Adrenal gland (tissue), 12 donors: ENCODE results near the gene NCBP1. TPM values are rescaled to one million over a fixed set of nuclear protein-coding genes. Genes with fewer than 3 reads are reported as not detected.

Experiments used
- DNase-seq, 7 donors: peaks; one replicate each; pipeline ENCODE4 v3.0.0-alpha.2; 2019 to 2020
- H3K27ac ChIP-seq, 5 donors: fragments of 200-600 bp; sonication (generic) in 4 of 5; 1 replicate in 3 of 5; 2 replicates in 2 of 5; pipeline versions ENCODE4 v1.5.1 to v1.8.0; 2016 to 2020; ENCODE audit warnings: mild to moderate bottlenecking in 1 of 5
- H3K27me3 ChIP-seq: fragments of 200-600 bp; 2 replicates; pipeline ENCODE4 v1.8.0; 2021
- H3K36me3 ChIP-seq, 2 donors: fragments of 200-600 bp; replicated peaks in 1 of 2; 1 replicate in 1 of 2; 2 replicates in 1 of 2; pipeline versions ENCODE4 v1.5.1 to v1.8.0; 2018 to 2022
- H3K4me1 ChIP-seq, 2 donors: fragments of 200-600 bp; replicated peaks in 1 of 2; 1 replicate in 1 of 2; 2 replicates in 1 of 2; pipeline versions ENCODE4 v1.5.1 to v1.8.0; 2018 to 2021
- H3K4me3 ChIP-seq, 4 donors: fragments of 200-600 bp; sonication (generic) in 3 of 4; one replicate each; pipeline ENCODE4 v1.5.1; 2016 to 2018
- H3K9me3 ChIP-seq, 3 donors: fragments of 200-600 bp; sonication (generic) in 1 of 3; replicated peaks in 1 of 3; 1 replicate in 2 of 3; 2 replicates in 1 of 3; pipeline versions ENCODE4 v1.5.1 to v1.8.0; 2016 to 2021
- CTCF ChIP-seq, 6 experiments: fragments of 450-650 bp in 4 of 6; fragments of 200-600 bp in 2 of 6; sonication (generic) in 1 of 6; IDR thresholded peaks; 1 replicate in 5 of 6; 2 replicates in 1 of 6; pipeline versions ENCODE4 v1.5.1 to v1.8.0; 2016 to 2021; ENCODE audit warnings: antibody characterized with exemption in 6 of 6, mild to moderate bottlenecking in 2 of 6, moderate library complexity in 1 of 6
- POLR2A ChIP-seq, 2 donors: fragments of 450-650 bp; IDR thresholded peaks; one replicate each; pipeline ENCODE4 v1.6.1; 2017; ENCODE audit warnings: antibody characterized with exemption in 2 of 2, mild to moderate bottlenecking in 2 of 2, moderate library complexity in 1 of 2
- WGBS, 4 donors: extraction: QIAGEN DNeasy Blood & Tissue Kit in 2 of 4; methylation state at CpG; one replicate each; pipeline versions ENCODE4 v1.1.5 to v1.1.7; 2013 to 2017; 5-methylcytosine and 5-hydroxymethylcytosine counted together
- intact Hi-C, 2 donors: fragments of 100-400 bp; cut with DNase I; formaldehyde crosslinking; loops; one replicate each; pipeline versions ENCODE4 v1.14.1 to v1.15.0; 2022 to 2023
- polyA plus RNA-seq, 3 donors: library from polyadenylated mRNA; stranded (reverse); fragments of 200-250 nt in 2 of 3; fragments of 350-450 nt in 1 of 3; fragmentation: Illumina TruSeq in 1 of 3; extraction: RNeasy Lipid Tissue Mini Kit (QIAGEN cat#74804) in 1 of 3; gene quantifications; one replicate each; pipeline ENCODE4 v1.2.3, GENCODE V29; 2013 to 2014
- total RNA-seq, 9 donors: library from RNA; depleted of rRNA in 4 of 9; stranded (reverse); fragments of >200 nt in 4 of 9; fragments of 120-200 nt in 1 of 9; fragmentation: NEBNext Ultra II Directional in 1 of 9; extraction: Animal tissue kit (Norgen Biotek cat#: 25700) in 1 of 9; gene quantifications; one replicate each; pipeline versions ENCODE4 v1.1.0 to v1.2.4, GENCODE V29; 2013 to 2023
- donor health status: healthy with polysubstance abuse.
- donor health status: Bipolar disorder and iron deficiency.
- donor health status: DM: yes; HTN: yes; CAD: no.
- donor health status: DM: no; HTN: no; CAD: no.
- donor health status: DM: no; HTN: no; CAD: no.
- donor health status: DM: yes; HTN: yes; CAD: no.

NCBP1 gene
- total and polyA plus RNA-seq, 12 donors, result 7.8 to 26.1 (median 18.5) TPM

- H3K27me3 ChIP-seq, result no peaks in the 10 kb centered on the region
- DNase-seq, result no peak
- H3K4me1 ChIP-seq, result peaks cover 0 to 10% of the 10 kb centered on the region in 2 donors
- peaks cover 0 to 8% of the 10 kb centered on the region in 2 donors for H3K36me3 ChIP-seq
- 79 to 85% (median 80%) methylated on average over 5 of the region's 5 CpGs for WGBS, 4 donors
- H3K27ac ChIP-seq, result peak overlapping the region in 1 of 5 donors; percentile 18
- H3K4me3 ChIP-seq, result no peak overlapping the region
- no peaks in the 10 kb centered on the region for H3K9me3 ChIP-seq
- intact Hi-C loops, result no loop called here
- TF ChIP-seq CTCF (IDR thresholded peaks at IDR 0.05) (no peak), POLR2A (IDR thresholded peaks at IDR 0.05) (no peak)
Observed at GRCh38 chr9:97627624-97628023, 6.0 kb upstream of the NCBP1 start.

- H3K4me1 ChIP-seq, result peaks cover 0 to 10% of the 10 kb centered on the region in 2 donors
- intact Hi-C loops, result no loop called here
- H3K27ac ChIP-seq, result no peak overlapping the region
Observed at GRCh38 chr9:97628668-97629067, 5.0 kb upstream of the NCBP1 start.

GRCh38 chr9:97629156-97629555, 4.5 kb upstream of the NCBP1 start:
- Histone ChIP-seq H3K27ac (no peak overlapping the region), H3K36me3 (peaks cover 0 to 8% of the 10 kb centered on the region in 2 donors), H3K4me3 (no peak overlapping the region), H3K9me3 (no peaks in the 10 kb centered on the region), H3K27me3 (no peaks in the 10 kb centered on the region), H3K4me1 (peaks cover 0 to 10% of the 10 kb centered on the region in 2 donors)
- intact Hi-C loops, result no loop called here
- no peak for TF ChIP-seq CTCF (IDR thresholded peaks at IDR 0.05)
- TF ChIP-seq POLR2A (IDR thresholded peaks at IDR 0.05), result no peak
- no peak for DNase-seq

More at GRCh38 chr9:97628668-97629067, 5.0 kb upstream of the NCBP1 start:
- DNase-seq, result no peak
- WGBS, 4 donors, result 94% methylated on average over 3 of the region's 3 CpGs
- no peak overlapping the region for H3K4me3 ChIP-seq
- H3K27me3 ChIP-seq, result no peaks in the 10 kb centered on the region
- peaks cover 0 to 8% of the 10 kb centered on the region in 2 donors for H3K36me3 ChIP-seq
- no peak for TF ChIP-seq POLR2A (IDR thresholded peaks at IDR 0.05)
- TF ChIP-seq CTCF (IDR thresholded peaks at IDR 0.05), result no peak
- H3K9me3 ChIP-seq, result no peaks in the 10 kb centered on the region

- Histone ChIP-seq H3K4me1 (peaks cover 0 to 23% of the 10 kb centered on the region in 2 donors), H3K4me3 (no peak overlapping the region), H3K27me3 (no peaks in the 10 kb centered on the region), H3K36me3 (peaks cover 0 to 2% of the 10 kb centered on the region in 2 donors), H3K9me3 (no peaks in the 10 kb centered on the region), H3K27ac (no peak overlapping the region)
- no peak for DNase-seq
- intact Hi-C loops, result no loop called here
- no peak for TF ChIP-seq CTCF (IDR thresholded peaks at IDR 0.05)
- no peak for TF ChIP-seq POLR2A (IDR thresholded peaks at IDR 0.05)
Observed at GRCh38 chr9:97630591-97630990, 3.0 kb upstream of the NCBP1 start.
